ACC112 (cell line): ENCODE data around the gene ACTL6B.
A peak's percentile ranks its signal among the peaks of the same experiment; 100 is the strongest.

Source experiments
- H2AFZ ChIP-seq: fragments of 200-600 bp; sonication (generic); one replicate; pipeline ENCODE4 v1.6.0; 2017; ENCODE audit warnings: antibody characterized with exemption, low read length; ENCODE audit not compliant: unreplicated experiment
- H3K27ac ChIP-seq: fragments of 200-600 bp; sonication (generic); 2 replicates; pipeline ENCODE4 v1.5.1; 2014; ENCODE audit warnings: low read depth, mild to moderate bottlenecking, antibody characterized with exemption, low read length, moderate library complexity
- H3K27me3 ChIP-seq: fragments of 200-600 bp; sonication (generic); 2 replicates; pipeline ENCODE4 v1.6.1; 2014; ENCODE audit warnings: mild to moderate bottlenecking, antibody characterized with exemption, low read length, moderate library complexity, mixed read lengths; ENCODE audit not compliant: insufficient read depth
- H3K36me3 ChIP-seq: fragments of 200-600 bp; sonication (generic); 2 replicates; pipeline ENCODE4 v1.6.1; 2016; ENCODE audit warnings: mild to moderate bottlenecking, antibody characterized with exemption, low read length, moderate library complexity, mixed read lengths; ENCODE audit not compliant: insufficient read depth
- H3K4me1 ChIP-seq: fragments of 200-600 bp; sonication (generic); one replicate; pipeline ENCODE4 v1.6.1; 2016; ENCODE audit warnings: low read length, mixed read lengths; ENCODE audit not compliant: insufficient read depth, unreplicated experiment, control insufficient read depth
- H3K4me3 ChIP-seq: fragments of 200-600 bp; sonication (generic); 2 replicates; pipeline ENCODE4 v1.5.1; 2014; ENCODE audit warnings: mild to moderate bottlenecking, low read depth, low read length
- H3K79me2 ChIP-seq: fragments of 200-600 bp; sonication (generic); one replicate; pipeline ENCODE4 v1.6.0; 2016; ENCODE audit warnings: low read length; ENCODE audit not compliant: control insufficient read depth, unreplicated experiment, insufficient read depth

Gene ACTL6B

GRCh38 chr7:100641463-100641859 lies 14.8 kb downstream of the ACTL6B start, which contains the start of gene TFR2:
TFR2 (minus strand) TSS chr7:100641552; CDS start chr7:100641509, 43 bp downstream.
- H3K79me2 ChIP-seq = no peaks in the 10 kb centered on the region
- H3K4me1 ChIP-seq = no peaks in the 10 kb centered on the region
- H2AFZ ChIP-seq = no peak within 1 kb of the TSS
- H3K27me3 ChIP-seq = peaks cover 11% of the 10 kb centered on the region; the same call in 1 of the 2 replicates
- H3K27ac ChIP-seq = no peak within 1 kb of the TSS
- H3K4me3 ChIP-seq = no peak within 1 kb of the TSS
- no peaks in the 10 kb centered on the region for H3K36me3 ChIP-seq

GRCh38 chr7:100640517-100641440 lies 15.5 kb downstream of the ACTL6B start:
- no peak overlapping the region for H3K4me3 ChIP-seq
- no peak overlapping the region for H3K27ac ChIP-seq
- H3K36me3 ChIP-seq = no peaks in the 10 kb centered on the region
- H3K27me3 ChIP-seq = 0 out of 2 replicates have a peak, but pooled peaks cover 4% of the 10 kb centered on the region
- no peaks in the 10 kb centered on the region for H3K79me2 ChIP-seq
- H3K4me1 ChIP-seq = no peaks in the 10 kb centered on the region
- no peak overlapping the region for H2AFZ ChIP-seq

DNA sequence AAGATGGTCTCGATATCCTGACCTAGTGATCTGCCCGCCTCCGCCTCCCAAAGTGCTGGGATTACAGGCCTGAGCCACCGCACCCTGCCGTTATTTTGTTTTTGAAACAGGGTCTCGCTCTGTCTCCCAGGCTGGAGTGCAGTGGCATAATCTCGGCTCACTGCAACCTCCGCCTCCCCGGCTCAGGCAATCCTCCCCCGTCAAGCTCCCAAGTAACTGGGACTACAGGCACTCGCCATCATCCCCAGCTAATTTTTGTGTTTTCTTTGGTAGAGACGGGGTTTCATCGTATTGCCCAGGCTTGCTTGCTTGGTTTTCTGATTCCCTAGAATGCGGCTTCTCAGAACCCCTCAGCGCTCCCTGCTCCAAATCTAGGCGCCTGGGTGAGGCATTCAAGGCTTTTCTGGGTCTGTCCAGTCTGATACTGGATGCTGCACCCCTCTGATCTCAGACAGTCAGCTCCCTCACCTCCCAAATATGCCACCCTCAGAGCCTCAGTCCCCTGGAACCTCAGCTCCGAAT lies 16.2 kb downstream of the ACTL6B start:
- Histone ChIP-seq H3K4me3 (no peak overlapping the region), H2AFZ (no peak overlapping the region), H3K4me1 (no peaks in the 10 kb centered on the region), H3K79me2 (no peaks in the 10 kb centered on the region), H3K36me3 (no peaks in the 10 kb centered on the region), H3K27me3 (no peaks in the 10 kb centered on the region), H3K27ac (no peak overlapping the region)

DNA sequence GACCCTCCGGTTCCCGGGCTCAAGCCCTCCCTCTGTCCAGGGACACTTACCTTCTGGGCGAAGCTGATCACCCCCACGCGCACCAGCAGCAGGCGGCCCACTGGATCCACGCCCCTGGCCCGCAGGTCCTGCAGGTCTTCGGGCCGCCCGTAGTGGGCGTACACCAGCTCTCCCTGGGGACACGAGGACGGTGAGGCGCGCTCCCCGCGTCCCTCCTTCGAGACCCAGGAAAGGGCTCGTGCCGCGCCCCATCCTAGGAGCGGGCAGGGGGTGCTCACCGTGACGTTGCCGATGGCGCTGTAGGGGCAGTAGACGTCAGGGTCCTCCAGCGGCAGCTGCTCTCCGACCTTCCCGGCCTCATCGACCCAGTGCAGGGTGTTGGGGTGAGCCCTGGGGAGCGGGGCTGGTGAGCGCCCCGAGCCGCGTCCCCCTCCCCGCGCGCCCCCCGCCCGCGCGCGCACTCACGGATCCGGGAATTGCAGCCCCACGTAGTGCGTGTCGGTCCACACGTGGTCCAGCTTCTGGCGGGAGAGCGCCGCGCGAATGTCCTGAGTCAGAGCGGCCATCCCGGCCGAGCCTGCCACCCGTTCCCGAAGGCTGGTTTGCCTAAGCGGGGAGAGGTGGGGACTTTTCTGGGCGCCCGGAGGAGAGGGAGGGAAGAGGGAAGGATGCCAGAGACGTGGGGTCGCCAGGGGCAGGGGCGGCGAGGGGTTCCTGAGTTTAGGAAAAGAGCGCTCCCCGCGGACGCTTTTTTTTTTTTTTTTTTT lies 23.1 kb downstream of the ACTL6B start:
- Histone ChIP-seq H3K36me3 (no peaks in the 10 kb centered on the region), H3K4me1 (no peaks in the 10 kb centered on the region), H3K27ac (peak overlapping the region; percentile 16; the same call in 1 of the 2 replicates), H3K79me2 (no peaks in the 10 kb centered on the region), H3K27me3 (no peaks in the 10 kb centered on the region), H2AFZ (peak overlapping the region; percentile 94), H3K4me3 (peak overlapping the region; percentile 97)

- no peaks in the 10 kb centered on the region for H3K79me2 ChIP-seq
- no peaks in the 10 kb centered on the region for H3K27me3 ChIP-seq
- no peaks in the 10 kb centered on the region for H3K36me3 ChIP-seq
- H2AFZ ChIP-seq = no peak overlapping the region
- H3K27ac ChIP-seq = no peak overlapping the region
- H3K4me1 ChIP-seq = peaks cover 3% of the 10 kb centered on the region
- H3K4me3 ChIP-seq = no peak overlapping the region
Observed at GRCh38 chr7:100630066-100630465, 26.2 kb downstream of the ACTL6B start.

- H2AFZ ChIP-seq = no peak overlapping the region
- H3K27me3 ChIP-seq = no peaks in the 10 kb centered on the region
- no peaks in the 10 kb centered on the region for H3K36me3 ChIP-seq
- H3K27ac ChIP-seq = no peak overlapping the region
- no peak overlapping the region for H3K4me3 ChIP-seq
- no peaks in the 10 kb centered on the region for H3K79me2 ChIP-seq
- peaks cover 3% of the 10 kb centered on the region for H3K4me1 ChIP-seq
Observed at GRCh38 chr7:100629117-100629716, 27.0 kb downstream of the ACTL6B start.

- Histone ChIP-seq H3K27me3 (no peaks in the 10 kb centered on the region), H3K4me3 (no peak overlapping the region), H3K4me1 (peaks cover 3% of the 10 kb centered on the region), H3K79me2 (no peaks in the 10 kb centered on the region), H3K27ac (no peak overlapping the region), H3K36me3 (no peaks in the 10 kb centered on the region), H2AFZ (no peak overlapping the region)
Observed at GRCh38 chr7:100627238-100627549, 29.1 kb downstream of the ACTL6B start.

DNA sequence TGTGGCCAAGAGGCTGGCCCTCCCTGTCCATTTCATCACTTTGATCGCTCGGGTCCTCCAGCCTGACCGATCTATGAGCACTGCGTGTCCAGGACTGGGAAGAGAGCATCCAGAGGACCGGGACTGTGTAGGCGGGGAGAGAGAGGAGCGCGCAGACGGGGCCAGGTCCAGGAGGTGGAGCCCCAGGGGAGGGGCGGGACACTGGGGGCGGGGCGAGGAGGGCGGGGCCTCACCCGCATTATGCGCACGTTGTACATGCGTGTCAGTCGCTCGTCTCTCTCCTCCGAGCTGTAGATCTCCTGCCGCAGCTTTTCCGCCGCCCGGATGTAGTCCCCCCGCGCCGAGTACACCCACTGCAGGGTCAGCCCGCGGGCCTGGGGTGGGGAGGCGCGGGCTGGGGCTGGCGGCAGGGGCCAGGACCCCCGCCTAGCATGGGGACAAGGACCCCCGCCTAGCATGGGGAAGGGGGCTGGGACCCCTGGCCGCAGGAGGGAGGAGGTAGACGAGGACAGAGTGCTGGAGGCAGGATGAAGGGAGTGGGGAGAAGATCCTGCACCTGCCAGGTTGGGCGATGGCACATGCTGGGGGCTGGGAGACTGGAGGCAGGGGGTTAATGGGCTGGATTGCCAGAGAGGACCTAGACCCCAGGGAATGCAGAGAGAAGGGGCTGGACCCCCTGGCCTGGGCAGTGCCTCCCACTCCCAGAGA lies 29.6 kb downstream of the ACTL6B start:
- no peak overlapping the region for H3K27ac ChIP-seq
- peaks cover 3% of the 10 kb centered on the region for H3K4me1 ChIP-seq
- H3K36me3 ChIP-seq = no peaks in the 10 kb centered on the region
- H2AFZ ChIP-seq = peak overlapping the region; percentile 29
- no peaks in the 10 kb centered on the region for H3K27me3 ChIP-seq
- no peaks in the 10 kb centered on the region for H3K79me2 ChIP-seq
- H3K4me3 ChIP-seq = peak overlapping the region; percentile 50

DNA sequence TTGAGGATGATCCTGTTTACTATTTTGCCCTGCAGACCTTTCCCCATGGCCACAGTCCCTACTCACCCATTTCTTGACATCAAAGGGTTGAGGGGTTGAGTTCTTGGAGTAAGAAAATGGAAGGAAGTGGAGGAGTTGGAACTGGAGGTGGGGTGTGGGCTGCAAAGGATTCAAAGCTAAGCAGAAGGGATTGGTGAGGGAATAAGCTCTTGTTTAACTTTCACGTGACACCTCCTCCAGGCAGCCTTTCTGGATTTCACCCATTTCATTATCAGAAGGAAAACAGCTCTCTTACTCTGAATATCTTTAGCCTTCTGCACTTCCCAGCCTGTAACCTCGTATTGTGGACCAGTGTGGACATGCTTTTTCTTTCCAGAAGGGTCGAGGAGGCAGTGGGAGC lies 30.2 kb downstream of the ACTL6B start:
- Histone ChIP-seq H3K79me2 (no peaks in the 10 kb centered on the region), H3K27ac (no peak overlapping the region), H2AFZ (no peak overlapping the region), H3K4me1 (peaks cover 3% of the 10 kb centered on the region), H3K27me3 (no peaks in the 10 kb centered on the region), H3K4me3 (0 out of 2 replicates have a peak overlapping the region, but pooled peaks have one; percentile 13), H3K36me3 (no peaks in the 10 kb centered on the region)
